Measurements from ENCODE around the gene MGAT4A. TPM values are rescaled to one million over a fixed set of nuclear protein-coding genes. Genes with fewer than 3 reads are reported as not detected.

Gene MGAT4A
- total and polyA plus RNA-seq, 3 experiments from 2014 or later = 65.2 to 211 (median 66.8) TPM

- ChIA-PET POLR2A (interaction anchor here (0.5 to 0.8 kb wide), 3 partner anchors 8 to 55 kb away, joined by 3 to 6 read pairs (median 3); no protein-coding TSS in a partner anchor), CTCF (interaction anchor here (1.6 kb wide), 1 partner anchor 67 kb away, joined by 5 read pairs; no protein-coding TSS in a partner anchor)
- H3K4me3 ChIP-seq (ENCODE audit: low read length) = no peak overlapping the region
- Mint-ChIP-seq H3K4me1 (peaks cover 78 to 98% (median 95%) of the 10 kb centered on the region in 3 donors), H3K4me3 (peak overlapping the region in 6 of 7 donors; percentile 7 to 65 (median 53)), H3K27ac (peak overlapping the region; percentile 57 to 96 (median 87)), H3K9me3 (peaks cover 0 to 13% (median 4%) of the 10 kb centered on the region in 5 donors), H3K27me3 (no peaks in the 10 kb centered on the region), H3K36me3 (peaks cover 19 to 61% (median 29%) of the 10 kb centered on the region in 3 donors)
- H3K36me3 ChIP-seq (ENCODE audit: insufficient read depth, low read length) = peaks cover 10% of the 10 kb centered on the region
- no peaks in the 10 kb centered on the region for H3K27me3 ChIP-seq (ENCODE audit: insufficient read depth, low read length, poor library complexity, severe bottlenecking)
- H3K4me1 ChIP-seq (ENCODE audit: insufficient read depth, low read length) = peaks cover 83% of the 10 kb centered on the region
- H3K27ac ChIP-seq (ENCODE audit: low read depth, low read length) = no peak overlapping the region
- peaks cover 6% of the 10 kb centered on the region for H3K9me3 ChIP-seq (ENCODE audit: low read length)
- peak in 1 of 5 donors; percentile 42 for DNase-seq
Observed at GRCh38 chr2:98715812-98716451, 15.0 kb downstream of the MGAT4A start.

- DNase-seq = no peak
- Mint-ChIP-seq H3K36me3 (peaks cover 0 to 55% (median 19%) of the 10 kb centered on the region in 3 donors), H3K4me1 (peaks cover 85 to 98% (median 98%) of the 10 kb centered on the region in 3 donors), H3K27ac (peak overlapping the region in 7 of 8 donors; percentile 51 to 91 (median 77)), H3K9me3 (no peaks in the 10 kb centered on the region), H3K27me3 (no peaks in the 10 kb centered on the region), H3K4me3 (peak overlapping the region in 6 of 7 donors; percentile 33 to 59 (median 42))
- Histone ChIP-seq H3K36me3 (ENCODE audit: insufficient read depth, low read length) (no peaks in the 10 kb centered on the region), H3K4me1 (ENCODE audit: insufficient read depth, low read length) (peaks cover 98% of the 10 kb centered on the region), H3K27me3 (ENCODE audit: insufficient read depth, low read length, poor library complexity, severe bottlenecking) (no peaks in the 10 kb centered on the region), H3K27ac (ENCODE audit: low read depth, low read length) (no peak overlapping the region), H3K9me3 (ENCODE audit: low read length) (no peaks in the 10 kb centered on the region), H3K4me3 (ENCODE audit: low read length) (no peak overlapping the region)
- ChIA-PET CTCF (interaction anchor here (1.0 to 1.4 kb wide), 2 partner anchors 45 to 64 kb away, joined by 3 to 5 read pairs; no protein-coding TSS in a partner anchor), POLR2A (interaction anchor here (0.5 kb wide), 1 partner anchor 106 kb away, joined by 6 read pairs; no protein-coding TSS in a partner anchor)
Observed at GRCh38 chr2:98713332-98714015, 17.5 kb downstream of the MGAT4A start.

GRCh38 chr2:98712145-98712544 lies 18.8 kb downstream of the MGAT4A start:
- DNase-seq = no peak
- H3K27ac ChIP-seq (ENCODE audit: low read depth, low read length) = no peak overlapping the region
- no peaks in the 10 kb centered on the region for H3K9me3 ChIP-seq (ENCODE audit: low read length)
- no peaks in the 10 kb centered on the region for H3K36me3 ChIP-seq (ENCODE audit: insufficient read depth, low read length)
- POLR2A ChIA-PET = interaction anchor here (0.6 to 0.9 kb wide), 2 partner anchors 17 to 48 kb away, joined by 3 to 5 read pairs; no protein-coding TSS in a partner anchor
- Mint-ChIP-seq H3K4me1 (peaks cover 87 to 99% (median 98%) of the 10 kb centered on the region in 3 donors), H3K27ac (peak overlapping the region in 7 of 8 donors; percentile 4 to 80 (median 59)), H3K4me3 (peak overlapping the region in 6 of 7 donors; percentile 10 to 65 (median 48)), H3K36me3 (peaks cover 0 to 53% (median 20%) of the 10 kb centered on the region in 3 donors), H3K27me3 (no peaks in the 10 kb centered on the region), H3K9me3 (no peaks in the 10 kb centered on the region)
- no peaks in the 10 kb centered on the region for H3K27me3 ChIP-seq (ENCODE audit: insufficient read depth, low read length, poor library complexity, severe bottlenecking)
- H3K4me3 ChIP-seq (ENCODE audit: low read length) = no peak overlapping the region
- H3K4me1 ChIP-seq (ENCODE audit: insufficient read depth, low read length) = peaks cover 99% of the 10 kb centered on the region
- CTCF ChIA-PET = interaction anchor here (0.7 to 1.6 kb wide), 5 partner anchors 12 to 63 kb away, joined by 3 to 5 read pairs (median 3); no protein-coding TSS in a partner anchor

- POLR2A ChIA-PET = no interaction called here
- H3K36me3 Mint-ChIP-seq = peaks cover 0 to 51% (median 20%) of the 10 kb centered on the region in 3 donors
- peaks cover 86 to 98% (median 98%) of the 10 kb centered on the region in 3 donors for H3K4me1 Mint-ChIP-seq
- Histone ChIP-seq H3K27me3 (ENCODE audit: insufficient read depth, low read length, poor library complexity, severe bottlenecking) (no peaks in the 10 kb centered on the region), H3K27ac (ENCODE audit: low read depth, low read length) (no peak overlapping the region), H3K9me3 (ENCODE audit: low read length) (no peaks in the 10 kb centered on the region), H3K4me1 (ENCODE audit: insufficient read depth, low read length) (peaks cover 92% of the 10 kb centered on the region), H3K4me3 (ENCODE audit: low read length) (no peak overlapping the region), H3K36me3 (ENCODE audit: insufficient read depth, low read length) (no peaks in the 10 kb centered on the region)
- H3K9me3 Mint-ChIP-seq = no peaks in the 10 kb centered on the region
- DNase-seq = peak in 1 of 5 donors; percentile 41
- CTCF ChIA-PET = interaction anchor here (0.6 to 1.6 kb wide), 3 partner anchors 12 to 320 kb away, joined by 3 read pairs; no protein-coding TSS in a partner anchor
- peak overlapping the region in 5 of 7 donors; percentile 4 to 66 (median 19) for H3K4me3 Mint-ChIP-seq
- H3K27ac Mint-ChIP-seq = peak overlapping the region in 4 of 8 donors; percentile 14 to 80 (median 63)
- H3K27me3 Mint-ChIP-seq = no peaks in the 10 kb centered on the region
Observed at GRCh38 chr2:98711506-98711905, 19.4 kb downstream of the MGAT4A start.

- Histone ChIP-seq H3K4me3 (ENCODE audit: low read length) (no peak overlapping the region), H3K27me3 (ENCODE audit: insufficient read depth, low read length, poor library complexity, severe bottlenecking) (no peaks in the 10 kb centered on the region), H3K27ac (ENCODE audit: low read depth, low read length) (no peak overlapping the region), H3K9me3 (ENCODE audit: low read length) (no peaks in the 10 kb centered on the region), H3K36me3 (ENCODE audit: insufficient read depth, low read length) (no peaks in the 10 kb centered on the region), H3K4me1 (ENCODE audit: insufficient read depth, low read length) (peaks cover 85% of the 10 kb centered on the region)
- ChIA-PET POLR2A (interaction anchor here (0.5 to 0.7 kb wide), 2 partner anchors 17 to 168 kb away, joined by 3 to 6 read pairs; no protein-coding TSS in a partner anchor), CTCF (interaction anchor here (1.3 kb wide), 1 partner anchor 61 kb away, joined by 3 read pairs; no protein-coding TSS in a partner anchor)
- Mint-ChIP-seq H3K4me1 (peaks cover 81 to 97% (median 97%) of the 10 kb centered on the region in 3 donors), H3K36me3 (peaks cover 0 to 49% (median 19%) of the 10 kb centered on the region in 3 donors), H3K27me3 (no peaks in the 10 kb centered on the region), H3K9me3 (no peaks in the 10 kb centered on the region), H3K4me3 (peak overlapping the region; percentile 19 to 73 (median 48)), H3K27ac (peak overlapping the region; percentile 29 to 82 (median 52))
- DNase-seq = no peak
Observed at GRCh38 chr2:98710734-98711133, 20.2 kb downstream of the MGAT4A start.

DNA sequence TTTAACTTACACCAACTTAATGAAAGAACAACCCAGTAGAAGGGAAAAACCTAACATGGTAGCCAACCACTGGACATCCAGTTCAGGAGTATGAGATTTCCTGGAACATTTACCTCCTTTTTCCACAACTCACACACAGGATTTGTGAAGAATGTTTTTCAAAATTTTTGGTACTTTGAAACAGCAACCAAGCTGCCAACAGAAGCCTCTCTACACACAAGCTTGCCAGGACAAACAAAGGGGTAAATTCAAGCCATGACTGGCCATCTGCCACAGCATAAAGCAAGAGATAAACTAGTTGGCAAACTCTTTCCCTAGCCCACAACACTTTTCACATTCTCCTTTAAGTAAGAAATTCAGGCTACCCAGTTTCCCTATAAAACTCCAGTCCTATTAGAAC lies 21.4 kb downstream of the MGAT4A start:
- Mint-ChIP-seq H3K4me1 (peaks cover 81 to 95% (median 95%) of the 10 kb centered on the region in 3 donors), H3K4me3 (peak overlapping the region; percentile 14 to 73 (median 53))
- POLR2A ChIA-PET = no interaction called here

DNA sequence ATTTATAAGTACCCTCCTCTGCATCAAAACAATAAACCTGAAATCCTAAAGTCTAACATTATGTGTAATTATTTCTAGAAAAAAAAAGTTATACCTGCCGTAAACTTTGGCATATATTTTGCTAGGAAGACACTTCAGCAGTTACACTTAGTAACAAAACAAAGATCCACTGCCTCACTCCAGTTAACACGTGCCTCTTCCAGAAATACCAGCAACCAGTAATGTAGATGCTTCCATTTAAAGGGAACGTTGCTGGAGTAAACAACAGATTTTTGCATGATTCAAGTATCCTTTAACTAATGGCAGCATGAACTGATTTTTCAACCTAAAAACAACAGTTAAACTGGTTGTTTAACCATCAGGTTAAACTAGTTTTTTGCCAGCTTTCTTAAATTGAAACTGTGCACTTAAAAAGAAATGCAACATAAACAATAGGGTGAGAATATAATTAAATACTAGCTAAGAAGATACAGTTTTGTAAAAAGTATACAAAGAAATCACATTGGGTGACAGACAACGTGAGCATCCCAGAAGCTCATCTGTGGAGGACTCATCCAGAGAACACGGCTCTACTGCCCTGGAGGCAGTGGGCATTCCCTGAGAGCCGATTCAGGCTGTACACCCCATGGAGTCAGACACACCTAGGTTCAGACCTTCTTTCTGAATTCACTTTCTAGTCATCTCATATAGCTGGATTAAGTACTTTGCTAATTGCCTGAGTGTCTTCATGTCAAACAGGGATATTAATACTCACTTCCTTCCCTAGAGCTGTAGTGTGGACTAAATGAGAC lies 22.3 kb downstream of the MGAT4A start:
- Mint-ChIP-seq H3K4me3 (peak overlapping the region in 5 of 7 donors; percentile 46 to 73 (median 59)), H3K4me1 (peaks cover 84 to 96% (median 95%) of the 10 kb centered on the region in 3 donors), H3K9me3 (no peaks in the 10 kb centered on the region), H3K27me3 (no peaks in the 10 kb centered on the region), H3K27ac (peak overlapping the region; percentile 32 to 89 (median 55)), H3K36me3 (peaks cover 0 to 52% (median 10%) of the 10 kb centered on the region in 3 donors)
- CTCF ChIA-PET = interaction anchor here (1.0 to 1.5 kb wide), 2 partner anchors 14 to 115 kb away, joined by 3 read pairs; no protein-coding TSS in a partner anchor
- Histone ChIP-seq H3K36me3 (ENCODE audit: insufficient read depth, low read length) (no peaks in the 10 kb centered on the region), H3K4me3 (ENCODE audit: low read length) (peak overlapping the region; percentile 10), H3K9me3 (ENCODE audit: low read length) (no peaks in the 10 kb centered on the region), H3K4me1 (ENCODE audit: insufficient read depth, low read length) (peaks cover 82% of the 10 kb centered on the region), H3K27me3 (ENCODE audit: insufficient read depth, low read length, poor library complexity, severe bottlenecking) (no peaks in the 10 kb centered on the region), H3K27ac (ENCODE audit: low read depth, low read length) (no peak overlapping the region)
- DNase-seq = no peak
- POLR2A ChIA-PET = interaction anchor here (1.1 kb wide), 1 partner anchor 8 kb away, joined by 3 read pairs; no protein-coding TSS in a partner anchor

More for the DNA sequence above, 21.4 kb downstream of the MGAT4A start:
- Mint-ChIP-seq H3K27me3 (no peaks in the 10 kb centered on the region), H3K9me3 (no peaks in the 10 kb centered on the region), H3K36me3 (peaks cover 0 to 52% (median 14%) of the 10 kb centered on the region in 3 donors), H3K27ac (peak overlapping the region; percentile 5 to 89 (median 58))
- Histone ChIP-seq H3K27ac (ENCODE audit: low read depth, low read length) (no peak overlapping the region), H3K9me3 (ENCODE audit: low read length) (no peaks in the 10 kb centered on the region), H3K27me3 (ENCODE audit: insufficient read depth, low read length, poor library complexity, severe bottlenecking) (no peaks in the 10 kb centered on the region), H3K4me3 (ENCODE audit: low read length) (no peak overlapping the region), H3K36me3 (ENCODE audit: insufficient read depth, low read length) (no peaks in the 10 kb centered on the region), H3K4me1 (ENCODE audit: insufficient read depth, low read length) (peaks cover 82% of the 10 kb centered on the region)
- CTCF ChIA-PET = interaction anchor here (1.0 to 1.5 kb wide), 3 partner anchors 15 to 114 kb away, joined by 3 to 4 read pairs (median 3); no protein-coding TSS in a partner anchor
- DNase-seq = no peak

All from CD8-positive, alpha-beta memory T cell (primary cell).